Vagina (tissue), 2 donors: Measurements from ENCODE around the gene CACNA2D1. TPM values are rescaled to one million over a fixed set of nuclear protein-coding genes. Genes with fewer than 3 reads are reported as not detected.
"Not testable (repeated sequence)": the region's sequence is repeated elsewhere in the genome, so short reads cannot be mapped to it uniquely, and the experiment has no call there.

Source experiments
- DNase-seq, 2 donors: peaks; one replicate each; pipeline ENCODE4 v3.0.0-alpha.2; 2017; ENCODE audit errors: extremely low spot score in 2 of 2
- H3K27ac ChIP-seq: fragments of 200-600 bp; sonication (generic); one replicate; pipeline ENCODE4 v1.5.1; 2019
- H3K27me3 ChIP-seq: fragments of 200-600 bp; sonication (generic); one replicate; pipeline ENCODE4 v1.5.1; 2019
- H3K36me3 ChIP-seq, 2 donors: fragments of 200-600 bp; sonication (generic); one replicate each; pipeline ENCODE4 v1.5.1; 2017 to 2019
- H3K4me1 ChIP-seq: fragments of 200-600 bp; sonication (generic); one replicate; pipeline ENCODE4 v1.5.1; 2019
- H3K4me3 ChIP-seq, 2 donors: fragments of 200-600 bp; sonication (generic); 1 replicate in 1 of 2; 2 replicates in 1 of 2; pipeline ENCODE4 v1.5.1; 2016 to 2019
- H3K9me3 ChIP-seq: fragments of 200-600 bp; sonication (generic); one replicate; pipeline ENCODE4 v1.5.1; 2019
- POLR2A ChIP-seq, 2 donors: fragments of 450-650 bp; IDR thresholded peaks; one replicate each; pipeline ENCODE4 v1.6.1; 2017; ENCODE audit warnings: antibody characterized with exemption in 2 of 2, mild to moderate bottlenecking in 2 of 2, moderate library complexity in 2 of 2
- POLR2AphosphoS5 ChIP-seq, 2 donors: sonication (generic); formaldehyde crosslinking; IDR thresholded peaks; one replicate each; pipeline ENCODE4 v1.9.0; 2017; ENCODE audit warnings: antibody characterized with exemption in 2 of 2, mild to moderate bottlenecking in 2 of 2, low read depth in 1 of 2; ENCODE audit not compliant: insufficient read depth in 1 of 2
- intact Hi-C: fragments of 100-400 bp; cut with DNase I; formaldehyde crosslinking; loops from one replicate; pipeline ENCODE4 v1.15.1; 2023
- total RNA-seq: library from RNA; depleted of rRNA; stranded (reverse); fragments of >200 nt; gene quantifications from one replicate; pipeline ENCODE4 v1.2.3, GENCODE V29; 2016
- TF ChIP-seq, protein P1 (sequence below), 3 experiments: fragments of 450-650 bp in 2 of 3; fragments of 200-600 bp in 1 of 3; sonication (generic) in 1 of 3; IDR thresholded peaks; one replicate each; pipeline ENCODE4 v1.5.1; 2017 to 2019; ENCODE audit warnings: antibody characterized with exemption in 3 of 3, mild to moderate bottlenecking in 2 of 3, moderate library complexity in 2 of 3

CACNA2D1 gene
- total RNA-seq, 1 donor from 2014 or later: 16.9 TPM

DNA sequence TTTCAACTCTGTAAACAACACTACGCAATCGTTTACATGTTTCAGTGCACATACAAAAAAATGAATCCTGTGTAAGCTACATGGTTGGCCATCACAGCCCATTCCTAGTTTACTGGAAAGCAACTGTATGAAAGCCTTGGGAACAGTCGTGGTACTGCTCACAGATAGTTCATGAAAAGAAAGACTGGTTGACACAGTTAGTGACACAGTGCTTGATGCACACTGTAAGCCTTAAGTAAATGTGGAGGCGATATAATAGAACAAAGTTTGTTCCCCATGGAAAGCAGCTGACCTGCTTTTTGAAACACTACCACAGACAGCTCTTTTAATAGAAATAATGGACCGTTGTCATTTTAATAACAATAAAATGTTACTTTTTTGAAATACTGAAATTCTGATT, 5.1 kb downstream of the CACNA2D1 start:
- Histone ChIP-seq H3K4me3 (no peak overlapping the region), H3K27ac (no peak overlapping the region), H3K27me3 (no peaks in the 10 kb centered on the region), H3K9me3 (no peaks in the 10 kb centered on the region), H3K4me1 (peaks cover 12% of the 10 kb centered on the region), H3K36me3 (no peaks in the 10 kb centered on the region)
- DNase-seq: no peak
- TF ChIP-seq POLR2A (IDR thresholded peaks at IDR 0.05): no peak
- TF ChIP-seq POLR2AphosphoS5 (IDR thresholded peaks at IDR 0.05; ENCODE audit: insufficient read depth in 1 of 2, low read depth in 1 of 2): no peak
- TF ChIP-seq, protein P1, sequence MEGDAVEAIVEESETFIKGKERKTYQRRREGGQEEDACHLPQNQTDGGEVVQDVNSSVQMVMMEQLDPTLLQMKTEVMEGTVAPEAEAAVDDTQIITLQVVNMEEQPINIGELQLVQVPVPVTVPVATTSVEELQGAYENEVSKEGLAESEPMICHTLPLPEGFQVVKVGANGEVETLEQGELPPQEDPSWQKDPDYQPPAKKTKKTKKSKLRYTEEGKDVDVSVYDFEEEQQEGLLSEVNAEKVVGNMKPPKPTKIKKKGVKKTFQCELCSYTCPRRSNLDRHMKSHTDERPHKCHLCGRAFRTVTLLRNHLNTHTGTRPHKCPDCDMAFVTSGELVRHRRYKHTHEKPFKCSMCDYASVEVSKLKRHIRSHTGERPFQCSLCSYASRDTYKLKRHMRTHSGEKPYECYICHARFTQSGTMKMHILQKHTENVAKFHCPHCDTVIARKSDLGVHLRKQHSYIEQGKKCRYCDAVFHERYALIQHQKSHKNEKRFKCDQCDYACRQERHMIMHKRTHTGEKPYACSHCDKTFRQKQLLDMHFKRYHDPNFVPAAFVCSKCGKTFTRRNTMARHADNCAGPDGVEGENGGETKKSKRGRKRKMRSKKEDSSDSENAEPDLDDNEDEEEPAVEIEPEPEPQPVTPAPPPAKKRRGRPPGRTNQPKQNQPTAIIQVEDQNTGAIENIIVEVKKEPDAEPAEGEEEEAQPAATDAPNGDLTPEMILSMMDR (IDR thresholded peaks at IDR 0.05): no peak
- intact Hi-C loops: no loop called here

DNA sequence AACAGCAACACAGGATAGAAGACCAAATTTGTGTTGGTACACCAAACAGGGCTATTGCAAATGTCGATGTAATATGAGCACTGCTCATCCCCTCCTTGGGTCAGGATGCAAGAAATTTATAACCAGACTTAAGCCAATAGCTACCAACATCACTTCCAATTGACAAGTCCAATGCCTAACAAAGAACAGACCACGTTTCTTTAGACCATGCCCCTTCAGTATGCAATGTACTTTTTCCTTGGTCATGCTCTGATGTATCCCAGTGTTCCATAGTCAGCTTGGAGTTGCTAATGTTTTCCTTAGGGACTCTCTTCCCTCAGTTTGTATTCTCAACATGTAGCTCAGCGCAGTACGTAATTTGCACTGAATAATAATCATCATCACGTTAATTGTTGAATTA, 7.8 kb downstream of the CACNA2D1 start:
- no peak for DNase-seq
- H3K9me3 ChIP-seq: no peaks in the 10 kb centered on the region
- no peaks in the 10 kb centered on the region for H3K27me3 ChIP-seq
- no peaks in the 10 kb centered on the region for H3K4me1 ChIP-seq
- H3K4me3 ChIP-seq: no peak overlapping the region
- intact Hi-C loops: no loop called here
- H3K36me3 ChIP-seq: no peaks in the 10 kb centered on the region
- TF ChIP-seq, protein P1 (IDR thresholded peaks at IDR 0.05): no peak
- TF ChIP-seq POLR2A (IDR thresholded peaks at IDR 0.05) (no peak), POLR2AphosphoS5 (IDR thresholded peaks at IDR 0.05; ENCODE audit: insufficient read depth in 1 of 2, low read depth in 1 of 2) (no peak)
- no peak overlapping the region for H3K27ac ChIP-seq

DNA sequence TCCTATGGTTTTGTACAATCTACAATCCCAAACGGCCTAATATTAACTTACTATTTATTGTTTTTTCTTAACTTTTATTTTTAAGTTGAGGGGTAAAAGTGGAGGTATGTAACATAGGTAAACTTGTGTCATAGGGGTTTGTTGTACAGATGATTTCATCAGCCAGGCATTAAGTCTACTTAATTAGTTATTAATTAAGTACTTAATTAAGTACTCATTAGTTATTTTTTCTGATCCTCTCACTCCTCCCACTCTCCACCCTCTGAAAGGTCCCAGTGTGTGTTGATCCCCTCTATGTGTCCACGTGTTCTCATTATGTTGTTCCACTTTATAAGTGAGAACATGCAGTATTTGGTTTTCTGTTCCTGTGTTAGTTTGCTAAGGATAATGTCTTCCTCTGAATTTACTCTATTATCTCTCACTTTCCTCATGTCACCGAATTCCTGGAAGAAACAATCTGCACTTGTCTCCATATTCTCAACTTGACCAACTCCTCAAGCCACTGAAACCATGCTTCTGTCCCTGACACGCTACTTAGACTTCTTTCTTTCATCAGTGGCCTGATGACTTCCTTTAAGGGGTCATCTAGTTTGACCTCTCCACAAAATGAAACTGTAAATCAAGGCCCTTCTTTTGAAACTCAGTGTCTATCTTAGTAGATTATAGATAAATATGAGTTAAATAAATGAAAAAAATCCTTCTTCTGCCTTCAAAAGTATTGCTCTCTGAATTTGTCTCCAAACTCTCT, 9.1 kb downstream of the CACNA2D1 start:
- intact Hi-C loops: no loop called here
- no peak overlapping the region for H3K4me3 ChIP-seq
- no peaks in the 10 kb centered on the region for H3K9me3 ChIP-seq
- H3K27me3 ChIP-seq: no peaks in the 10 kb centered on the region
- no peaks in the 10 kb centered on the region for H3K4me1 ChIP-seq
- no peak overlapping the region for H3K27ac ChIP-seq
- DNase-seq: no peak
- TF ChIP-seq POLR2A (IDR thresholded peaks at IDR 0.05): no peak
- no peaks in the 10 kb centered on the region for H3K36me3 ChIP-seq

DNA sequence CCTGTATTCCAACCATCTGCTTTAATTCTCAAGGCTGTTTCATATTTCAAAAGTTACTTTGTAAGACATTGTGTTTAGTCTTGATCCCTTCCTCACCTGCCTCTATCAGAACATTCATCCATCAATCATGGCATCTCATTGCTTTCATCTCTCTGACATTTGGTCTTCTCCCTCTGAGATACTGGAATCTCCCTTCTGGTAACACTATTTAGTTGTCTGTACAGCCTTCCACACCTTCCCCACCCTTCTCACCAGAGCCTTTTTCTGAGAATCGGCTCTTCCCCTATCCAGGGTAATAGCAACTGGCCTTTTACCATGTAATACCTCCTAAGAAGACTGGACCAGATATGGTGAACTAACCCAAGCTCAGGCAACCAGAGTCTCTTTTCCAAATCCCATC, 10.1 kb downstream of the CACNA2D1 start:
- no peak for DNase-seq
- Histone ChIP-seq H3K27me3 (no peaks in the 10 kb centered on the region), H3K27ac (no peak overlapping the region), H3K4me1 (no peaks in the 10 kb centered on the region), H3K4me3 (no peak overlapping the region), H3K36me3 (no peaks in the 10 kb centered on the region), H3K9me3 (no peaks in the 10 kb centered on the region)
- intact Hi-C loops: no loop called here
- TF ChIP-seq POLR2A (IDR thresholded peaks at IDR 0.05) (no peak), POLR2AphosphoS5 (IDR thresholded peaks at IDR 0.05; ENCODE audit: insufficient read depth in 1 of 2, low read depth in 1 of 2) (no peak)
- TF ChIP-seq, protein P1 (IDR thresholded peaks at IDR 0.05): no peak

DNA sequence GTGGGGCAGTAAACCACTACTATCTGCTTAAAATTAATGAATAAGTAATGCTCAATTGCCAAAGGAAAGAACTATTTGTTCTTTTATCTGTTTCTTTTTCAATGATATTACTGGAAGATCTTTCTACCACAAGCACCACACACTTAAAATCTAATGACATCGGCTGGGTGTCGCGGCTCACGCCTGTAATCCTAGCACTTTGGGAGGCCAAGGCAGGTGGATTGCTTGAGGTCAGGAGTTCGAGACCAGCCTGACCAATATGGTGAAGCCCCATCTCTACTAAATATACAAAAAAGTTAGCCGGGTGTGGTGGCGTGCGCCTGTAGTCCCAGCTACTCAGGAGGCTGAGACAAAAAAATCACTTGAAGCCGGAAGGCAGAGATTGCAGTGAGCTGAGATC, 10.8 kb downstream of the CACNA2D1 start:
- H3K27me3 ChIP-seq, H3K4me3 ChIP-seq, H3K4me1 ChIP-seq, H3K27ac ChIP-seq, intact Hi-C loops, DNase-seq, H3K36me3 ChIP-seq, H3K9me3 ChIP-seq: not testable (repeated sequence)
